ENCODE data around the gene ERC2.

Gene ERC2

GRCh38 chr3:55482496-55483195 lies 985.6 kb downstream of the ERC2 start:
- in situ Hi-C loops (cut with HindIII; ENCODE audit: low sequenced_read_pairs): loop anchor here (25.0 kb wide), 4 partner anchors 520 to 1045 kb away; no protein-coding TSS in a partner anchor
- DNase-seq (ENCODE audit: low read depth): no peak
- peak overlapping the region; percentile 83 for H3K4me3 ChIP-seq (ENCODE audit: low read depth, low read length)
- TF ChIP-seq, protein P1, sequence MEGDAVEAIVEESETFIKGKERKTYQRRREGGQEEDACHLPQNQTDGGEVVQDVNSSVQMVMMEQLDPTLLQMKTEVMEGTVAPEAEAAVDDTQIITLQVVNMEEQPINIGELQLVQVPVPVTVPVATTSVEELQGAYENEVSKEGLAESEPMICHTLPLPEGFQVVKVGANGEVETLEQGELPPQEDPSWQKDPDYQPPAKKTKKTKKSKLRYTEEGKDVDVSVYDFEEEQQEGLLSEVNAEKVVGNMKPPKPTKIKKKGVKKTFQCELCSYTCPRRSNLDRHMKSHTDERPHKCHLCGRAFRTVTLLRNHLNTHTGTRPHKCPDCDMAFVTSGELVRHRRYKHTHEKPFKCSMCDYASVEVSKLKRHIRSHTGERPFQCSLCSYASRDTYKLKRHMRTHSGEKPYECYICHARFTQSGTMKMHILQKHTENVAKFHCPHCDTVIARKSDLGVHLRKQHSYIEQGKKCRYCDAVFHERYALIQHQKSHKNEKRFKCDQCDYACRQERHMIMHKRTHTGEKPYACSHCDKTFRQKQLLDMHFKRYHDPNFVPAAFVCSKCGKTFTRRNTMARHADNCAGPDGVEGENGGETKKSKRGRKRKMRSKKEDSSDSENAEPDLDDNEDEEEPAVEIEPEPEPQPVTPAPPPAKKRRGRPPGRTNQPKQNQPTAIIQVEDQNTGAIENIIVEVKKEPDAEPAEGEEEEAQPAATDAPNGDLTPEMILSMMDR (IDR thresholded peaks at IDR 0.05; ENCODE audit: low read depth, low read length, missing control alignments): no peak

- in situ Hi-C loops (cut with HindIII; ENCODE audit: low sequenced_read_pairs): loop anchor here (25.0 kb wide), 4 partner anchors 520 to 1045 kb away; no protein-coding TSS in a partner anchor
- TF ChIP-seq, protein P1 (IDR thresholded peaks at IDR 0.05; ENCODE audit: low read depth, low read length, missing control alignments): peak; percentile 47
- DNase-seq (ENCODE audit: low read depth): no peak
- H3K4me3 ChIP-seq (ENCODE audit: low read depth, low read length): peak overlapping the region; percentile 83
Measured at GRCh38 chr3:55481744-55482495, 986.3 kb downstream of the ERC2 start.

- in situ Hi-C loops (cut with HindIII; ENCODE audit: low sequenced_read_pairs): loop anchor here (25.0 kb wide), 4 partner anchors 519 to 1044 kb away; no protein-coding TSS in a partner anchor
- no peak for DNase-seq (ENCODE audit: low read depth)
- TF ChIP-seq, protein P1 (IDR thresholded peaks at IDR 0.05; ENCODE audit: low read depth, low read length, missing control alignments): no peak
- H3K4me3 ChIP-seq (ENCODE audit: low read depth, low read length): peak overlapping the region; percentile 83
Measured at GRCh38 chr3:55480911-55481743, 987.1 kb downstream of the ERC2 start.

- in situ Hi-C loops (cut with HindIII; ENCODE audit: low sequenced_read_pairs): loop anchor here (5.0 to 25.0 kb wide), 5 partner anchors 320 to 1040 kb away; no protein-coding TSS in a partner anchor
- TF ChIP-seq, protein P1 (IDR thresholded peaks at IDR 0.05; ENCODE audit: low read depth, low read length, missing control alignments): no peak
- no peak for DNase-seq (ENCODE audit: low read depth)
- H3K4me3 ChIP-seq (ENCODE audit: low read depth, low read length): peak overlapping the region; percentile 83
Measured at GRCh38 chr3:55477306-55478303, 990.7 kb downstream of the ERC2 start.

- peak overlapping the region; percentile 83 for H3K4me3 ChIP-seq (ENCODE audit: low read depth, low read length)
- peak; percentile 95 for DNase-seq (ENCODE audit: low read depth)
- TF ChIP-seq, protein P1 (IDR thresholded peaks at IDR 0.05; ENCODE audit: low read depth, low read length, missing control alignments): no peak
- in situ Hi-C loops (cut with HindIII; ENCODE audit: low sequenced_read_pairs): loop anchor here (5.0 to 25.0 kb wide), 5 partner anchors 319 to 1039 kb away; no protein-coding TSS in a partner anchor
Measured at GRCh38 chr3:55476515-55476914, 991.8 kb downstream of the ERC2 start.

Data from astrocyte of the cerebellum (primary cell).